Measurements from ENCODE around the gene CCDC68. TPM values are rescaled to one million over a fixed set of nuclear protein-coding genes. Genes with fewer than 3 reads are reported as not detected.
A peak's percentile ranks its signal among the peaks of the same experiment; 100 is the strongest.

CCDC68 gene
- total and polyA plus RNA-seq, 2 of the 13 experiments (the other 11 are each of a cell fraction or from before 2014, with no cell fraction given), result 4.6 to 13.3 TPM

DNA sequence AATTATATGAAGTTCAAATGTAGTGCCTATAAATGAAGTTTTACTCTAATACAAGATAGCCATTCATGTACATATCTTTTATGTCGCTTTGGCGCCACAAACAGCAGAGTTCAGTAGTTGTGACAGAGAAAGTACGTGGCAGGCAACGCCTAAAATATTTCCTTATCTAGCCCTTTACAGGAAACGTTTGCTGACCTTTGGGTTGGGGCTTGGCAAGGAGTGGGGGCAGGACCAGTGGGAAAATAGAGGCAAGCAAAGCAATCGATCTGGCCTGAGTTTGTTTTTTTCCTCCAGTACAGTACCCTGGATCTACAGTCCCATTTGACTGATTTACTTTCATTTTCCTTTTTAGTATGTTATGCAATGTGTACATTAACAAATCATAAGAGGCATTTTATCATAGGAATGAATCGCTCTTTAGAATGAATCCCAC lies 13.1 kb downstream of the CCDC68 start (continued):
- TF ChIP-seq, protein P1, sequence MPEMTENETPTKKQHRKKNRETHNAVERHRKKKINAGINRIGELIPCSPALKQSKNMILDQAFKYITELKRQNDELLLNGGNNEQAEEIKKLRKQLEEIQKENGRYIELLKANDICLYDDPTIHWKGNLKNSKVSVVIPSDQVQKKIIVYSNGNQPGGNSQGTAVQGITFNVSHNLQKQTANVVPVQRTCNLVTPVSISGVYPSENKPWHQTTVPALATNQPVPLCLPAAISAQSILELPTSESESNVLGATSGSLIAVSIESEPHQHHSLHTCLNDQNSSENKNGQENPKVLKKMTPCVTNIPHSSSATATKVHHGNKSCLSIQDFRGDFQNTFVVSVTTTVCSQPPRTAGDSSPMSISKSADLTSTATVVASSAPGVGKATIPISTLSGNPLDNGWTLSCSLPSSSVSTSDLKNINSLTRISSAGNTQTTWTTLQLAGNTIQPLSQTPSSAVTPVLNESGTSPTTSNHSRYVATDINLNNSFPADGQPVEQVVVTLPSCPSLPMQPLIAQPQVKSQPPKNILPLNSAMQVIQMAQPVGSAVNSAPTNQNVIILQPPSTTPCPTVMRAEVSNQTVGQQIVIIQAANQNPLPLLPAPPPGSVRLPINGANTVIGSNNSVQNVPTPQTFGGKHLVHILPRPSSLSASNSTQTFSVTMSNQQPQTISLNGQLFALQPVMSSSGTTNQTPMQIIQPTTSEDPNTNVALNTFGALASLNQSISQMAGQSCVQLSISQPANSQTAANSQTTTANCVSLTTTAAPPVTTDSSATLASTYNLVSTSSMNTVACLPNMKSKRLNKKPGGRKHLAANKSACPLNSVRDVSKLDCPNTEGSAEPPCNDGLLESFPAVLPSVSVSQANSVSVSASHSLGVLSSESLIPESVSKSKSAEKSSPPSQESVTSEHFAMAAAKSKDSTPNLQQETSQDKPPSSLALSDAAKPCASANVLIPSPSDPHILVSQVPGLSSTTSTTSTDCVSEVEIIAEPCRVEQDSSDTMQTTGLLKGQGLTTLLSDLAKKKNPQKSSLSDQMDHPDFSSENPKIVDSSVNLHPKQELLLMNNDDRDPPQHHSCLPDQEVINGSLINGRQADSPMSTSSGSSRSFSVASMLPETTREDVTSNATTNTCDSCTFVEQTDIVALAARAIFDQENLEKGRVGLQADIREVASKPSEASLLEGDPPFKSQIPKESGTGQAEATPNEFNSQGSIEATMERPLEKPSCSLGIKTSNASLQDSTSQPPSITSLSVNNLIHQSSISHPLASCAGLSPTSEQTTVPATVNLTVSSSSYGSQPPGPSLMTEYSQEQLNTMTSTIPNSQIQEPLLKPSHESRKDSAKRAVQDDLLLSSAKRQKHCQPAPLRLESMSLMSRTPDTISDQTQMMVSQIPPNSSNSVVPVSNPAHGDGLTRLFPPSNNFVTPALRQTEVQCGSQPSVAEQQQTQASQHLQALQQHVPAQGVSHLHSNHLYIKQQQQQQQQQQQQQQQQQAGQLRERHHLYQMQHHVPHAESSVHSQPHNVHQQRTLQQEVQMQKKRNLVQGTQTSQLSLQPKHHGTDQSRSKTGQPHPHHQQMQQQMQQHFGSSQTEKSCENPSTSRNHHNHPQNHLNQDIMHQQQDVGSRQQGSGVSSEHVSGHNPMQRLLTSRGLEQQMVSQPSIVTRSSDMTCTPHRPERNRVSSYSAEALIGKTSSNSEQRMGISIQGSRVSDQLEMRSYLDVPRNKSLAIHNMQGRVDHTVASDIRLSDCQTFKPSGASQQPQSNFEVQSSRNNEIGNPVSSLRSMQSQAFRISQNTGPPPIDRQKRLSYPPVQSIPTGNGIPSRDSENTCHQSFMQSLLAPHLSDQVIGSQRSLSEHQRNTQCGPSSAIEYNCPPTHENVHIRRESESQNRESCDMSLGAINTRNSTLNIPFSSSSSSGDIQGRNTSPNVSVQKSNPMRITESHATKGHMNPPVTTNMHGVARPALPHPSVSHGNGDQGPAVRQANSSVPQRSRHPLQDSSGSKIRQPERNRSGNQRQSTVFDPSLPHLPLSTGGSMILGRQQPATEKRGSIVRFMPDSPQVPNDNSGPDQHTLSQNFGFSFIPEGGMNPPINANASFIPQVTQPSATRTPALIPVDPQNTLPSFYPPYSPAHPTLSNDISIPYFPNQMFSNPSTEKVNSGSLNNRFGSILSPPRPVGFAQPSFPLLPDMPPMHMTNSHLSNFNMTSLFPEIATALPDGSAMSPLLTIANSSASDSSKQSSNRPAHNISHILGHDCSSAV (CRISPR knock-in tag; IDR thresholded peaks at IDR 0.05; ENCODE audit: borderline replicate concordance), result no peak
- TF ChIP-seq ZNF383 (CRISPR knock-in tag; IDR thresholded peaks at IDR 0.05; ENCODE audit: borderline replicate concordance) (no peak), ZNF790 (CRISPR knock-in tag; IDR thresholded peaks at IDR 0.05; ENCODE audit: borderline replicate concordance) (no peak), ZNF724P (CRISPR knock-in tag; IDR thresholded peaks at IDR 0.05; ENCODE audit: borderline replicate concordance) (no peak), ZNF282 (IDR thresholded peaks at IDR 0.05; ENCODE audit: partially characterized antibody) (no peak), TBX3 (IDR thresholded peaks at IDR 0.05; ENCODE audit: borderline replicate concordance) (no peak), ZNF44 (CRISPR knock-in tag; IDR thresholded peaks at IDR 0.05) (no peak), ZNF335 (CRISPR knock-in tag; IDR thresholded peaks at IDR 0.05) (peak; percentile 59; the same call in 1 of the 2 replicates), NR2F6 (IDR thresholded peaks at IDR 0.05) (peak; percentile 92), NR2F6 (CRISPR knock-in tag; IDR thresholded peaks at IDR 0.05) (peak; percentile 95), POLR2AphosphoS5 (IDR thresholded peaks at IDR 0.05; ENCODE audit: low read depth, low read length) (no peak), MLX (CRISPR knock-in tag; IDR thresholded peaks at IDR 0.05) (peak; percentile 76; the same call in 1 of the 2 replicates), ZNF33A (CRISPR knock-in tag; IDR thresholded peaks at IDR 0.05; ENCODE audit: borderline replicate concordance) (no peak; the same call in 1 of the 2 replicates)
- TF ChIP-seq, protein P2, sequence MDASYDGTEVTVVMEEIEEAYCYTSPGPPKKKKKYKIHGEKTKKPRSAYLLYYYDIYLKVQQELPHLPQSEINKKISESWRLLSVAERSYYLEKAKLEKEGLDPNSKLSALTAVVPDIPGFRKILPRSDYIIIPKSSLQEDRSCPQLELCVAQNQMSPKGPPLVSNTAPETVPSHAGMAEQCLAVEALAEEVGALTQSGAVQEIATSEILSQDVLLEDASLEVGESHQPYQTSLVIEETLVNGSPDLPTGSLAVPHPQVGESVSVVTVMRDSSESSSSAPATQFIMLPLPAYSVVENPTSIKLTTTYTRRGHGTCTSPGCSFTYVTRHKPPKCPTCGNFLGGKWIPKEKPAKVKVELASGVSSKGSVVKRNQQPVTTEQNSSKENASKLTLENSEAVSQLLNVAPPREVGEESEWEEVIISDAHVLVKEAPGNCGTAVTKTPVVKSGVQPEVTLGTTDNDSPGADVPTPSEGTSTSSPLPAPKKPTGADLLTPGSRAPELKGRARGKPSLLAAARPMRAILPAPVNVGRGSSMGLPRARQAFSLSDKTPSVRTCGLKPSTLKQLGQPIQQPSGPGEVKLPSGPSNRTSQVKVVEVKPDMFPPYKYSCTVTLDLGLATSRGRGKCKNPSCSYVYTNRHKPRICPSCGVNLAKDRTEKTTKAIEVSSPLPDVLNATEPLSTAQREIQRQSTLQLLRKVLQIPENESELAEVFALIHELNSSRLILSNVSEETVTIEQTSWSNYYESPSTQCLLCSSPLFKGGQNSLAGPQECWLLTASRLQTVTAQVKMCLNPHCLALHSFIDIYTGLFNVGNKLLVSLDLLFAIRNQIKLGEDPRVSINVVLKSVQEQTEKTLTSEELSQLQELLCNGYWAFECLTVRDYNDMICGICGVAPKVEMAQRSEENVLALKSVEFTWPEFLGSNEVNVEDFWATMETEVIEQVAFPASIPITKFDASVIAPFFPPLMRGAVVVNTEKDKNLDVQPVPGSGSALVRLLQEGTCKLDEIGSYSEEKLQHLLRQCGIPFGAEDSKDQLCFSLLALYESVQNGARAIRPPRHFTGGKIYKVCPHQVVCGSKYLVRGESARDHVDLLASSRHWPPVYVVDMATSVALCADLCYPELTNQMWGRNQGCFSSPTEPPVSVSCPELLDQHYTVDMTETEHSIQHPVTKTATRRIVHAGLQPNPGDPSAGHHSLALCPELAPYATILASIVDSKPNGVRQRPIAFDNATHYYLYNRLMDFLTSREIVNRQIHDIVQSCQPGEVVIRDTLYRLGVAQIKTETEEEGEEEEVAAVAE (CRISPR knock-in tag; IDR thresholded peaks at IDR 0.05; ENCODE audit: borderline replicate concordance), result no peak; the same call in 1 of the 2 replicates
- TF ChIP-seq, protein P3, sequence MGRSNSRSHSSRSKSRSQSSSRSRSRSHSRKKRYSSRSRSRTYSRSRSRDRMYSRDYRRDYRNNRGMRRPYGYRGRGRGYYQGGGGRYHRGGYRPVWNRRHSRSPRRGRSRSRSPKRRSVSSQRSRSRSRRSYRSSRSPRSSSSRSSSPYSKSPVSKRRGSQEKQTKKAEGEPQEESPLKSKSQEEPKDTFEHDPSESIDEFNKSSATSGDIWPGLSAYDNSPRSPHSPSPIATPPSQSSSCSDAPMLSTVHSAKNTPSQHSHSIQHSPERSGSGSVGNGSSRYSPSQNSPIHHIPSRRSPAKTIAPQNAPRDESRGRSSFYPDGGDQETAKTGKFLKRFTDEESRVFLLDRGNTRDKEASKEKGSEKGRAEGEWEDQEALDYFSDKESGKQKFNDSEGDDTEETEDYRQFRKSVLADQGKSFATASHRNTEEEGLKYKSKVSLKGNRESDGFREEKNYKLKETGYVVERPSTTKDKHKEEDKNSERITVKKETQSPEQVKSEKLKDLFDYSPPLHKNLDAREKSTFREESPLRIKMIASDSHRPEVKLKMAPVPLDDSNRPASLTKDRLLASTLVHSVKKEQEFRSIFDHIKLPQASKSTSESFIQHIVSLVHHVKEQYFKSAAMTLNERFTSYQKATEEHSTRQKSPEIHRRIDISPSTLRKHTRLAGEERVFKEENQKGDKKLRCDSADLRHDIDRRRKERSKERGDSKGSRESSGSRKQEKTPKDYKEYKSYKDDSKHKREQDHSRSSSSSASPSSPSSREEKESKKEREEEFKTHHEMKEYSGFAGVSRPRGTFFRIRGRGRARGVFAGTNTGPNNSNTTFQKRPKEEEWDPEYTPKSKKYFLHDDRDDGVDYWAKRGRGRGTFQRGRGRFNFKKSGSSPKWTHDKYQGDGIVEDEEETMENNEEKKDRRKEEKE (IDR thresholded peaks at IDR 0.05), result no peak

Measured in HepG2 (cell line).